Ureter (tissue), 1 donor: ENCODE results near the gene CFAP100. TPM values are rescaled to one million over a fixed set of nuclear protein-coding genes. Genes with fewer than 3 reads are reported as not detected.

Experiments
- DNase-seq: peaks from one replicate; pipeline ENCODE4 v3.0.0-alpha.2; 2020; ENCODE audit warnings: low spot score
- total RNA-seq: library from RNA; stranded (reverse); gene quantifications from one replicate; pipeline ENCODE4 v1.2.4, GENCODE V29; 2023
- donor health status: DM: yes; HTN: yes; CAD: no.

Gene CFAP100
- total RNA-seq, 1 donor from 2014 or later = not detected

- no peak for DNase-seq
Observed at GRCh38 chr3:126478581-126479310, 84.0 kb downstream of the CFAP100 start.

GRCh38 chr3:126479642-126480041 is 84.9 kb downstream of the CFAP100 start:
- DNase-seq = no peak

GRCh38 chr3:126480206-126480605 is 85.5 kb downstream of the CFAP100 start:
- DNase-seq = no peak

GRCh38 chr3:126480861-126481260 is 86.2 kb downstream of the CFAP100 start:
- peak; percentile 41 for DNase-seq

- DNase-seq = no peak
Observed at GRCh38 chr3:126481808-126482502, 87.2 kb downstream of the CFAP100 start.

GRCh38 chr3:126482503-126483255 is 88.0 kb downstream of the CFAP100 start:
- DNase-seq = no peak

- DNase-seq = no peak
Observed at GRCh38 chr3:126483321-126483761, 88.6 kb downstream of the CFAP100 start.

- no peak for DNase-seq
Observed at GRCh38 chr3:126484148-126484547, 89.4 kb downstream of the CFAP100 start.

- DNase-seq = no peak
Observed at GRCh38 chr3:126484662-126485061, 90.0 kb downstream of the CFAP100 start.

- DNase-seq = no peak
Observed at GRCh38 chr3:126485176-126485897, 90.6 kb downstream of the CFAP100 start.

GRCh38 chr3:126485956-126486355 is 91.2 kb downstream of the CFAP100 start:
- no peak for DNase-seq

Other genes starting within 250 kb of the CFAP100 start
- 129 TPM for gene ALDH1L1, start 214.3 kb upstream of the CFAP100 start, total RNA-seq
- gene KLF15, start 37.5 kb upstream of the CFAP100 start, total RNA-seq = 18.9 TPM
- 56.5 TPM for gene ZXDC, start 81.0 kb downstream of the CFAP100 start, total RNA-seq
- gene UROC1, start 122.9 kb downstream of the CFAP100 start, total RNA-seq = not detected
- gene CHST13, start 129.2 kb downstream of the CFAP100 start, total RNA-seq = not detected
- gene C3orf22, start 164.0 kb downstream of the CFAP100 start, total RNA-seq = not detected